GM18951 (cell line): ENCODE measurements around the gene NEDD8.

Source experiments
- POLR2A ChIP-seq: IDR thresholded peaks from 4 replicates; pipeline ENCODE4 v1.6.1; 2011; ENCODE audit warnings: mild to moderate bottlenecking; ENCODE audit not compliant: insufficient read length, insufficient read depth; ENCODE audit errors: extremely low read depth
- in situ Hi-C: fragments of 300-500 bp; cut with MboI; formaldehyde crosslinking; loops from one replicate; pipeline ENCODE4 v1.12.0; 2022; ENCODE audit warnings: low sequenced_read_pairs, mixed read lengths, inconsistent platforms; ENCODE audit not compliant: unreplicated experiment

NEDD8 gene

GRCh38 chr14:24232121-24232644 is at the start of gene NEDD8:
Gene NEDD8 (minus strand): TSS chr14:24232367. CDS start chr14:24232267, 100 bp downstream.
- peak; percentile 65 for TF ChIP-seq POLR2A
- in situ Hi-C loops: no loop called here

- in situ Hi-C loops: no loop called here
- TF ChIP-seq POLR2A: no peak
These were observed 49.5 kb upstream of the NEDD8 start for GRCh38 chr14:24281636-24282035.

- in situ Hi-C loops: no loop called here
- TF ChIP-seq POLR2A: no peak
These were observed 48.8 kb upstream of the NEDD8 start for GRCh38 chr14:24280797-24281460.

- no peak for TF ChIP-seq POLR2A
- in situ Hi-C loops: no loop called here
These were observed 47.4 kb upstream of the NEDD8 start for GRCh38 chr14:24279301-24280186.

GRCh38 chr14:24278424-24278823 is 46.3 kb upstream of the NEDD8 start:
- no peak for TF ChIP-seq POLR2A
- in situ Hi-C loops: no loop called here

- TF ChIP-seq POLR2A: no peak
- in situ Hi-C loops: no loop called here
These were observed 45.6 kb upstream of the NEDD8 start for GRCh38 chr14:24277606-24278321.

- TF ChIP-seq POLR2A: no peak
- in situ Hi-C loops: no loop called here
These were observed 44.9 kb upstream of the NEDD8 start for GRCh38 chr14:24277071-24277470.

GRCh38 chr14:24274101-24274543 is 42.0 kb upstream of the NEDD8 start:
- no peak for TF ChIP-seq POLR2A
- in situ Hi-C loops: no loop called here

- no peak for TF ChIP-seq POLR2A
- in situ Hi-C loops: no loop called here
These were observed 41.3 kb upstream of the NEDD8 start for GRCh38 chr14:24273422-24273998.

GRCh38 chr14:24272467-24272866 is 40.3 kb upstream of the NEDD8 start:
- in situ Hi-C loops: no loop called here
- no peak for TF ChIP-seq POLR2A

- TF ChIP-seq POLR2A: no peak
- in situ Hi-C loops: no loop called here
These were observed 39.7 kb upstream of the NEDD8 start for GRCh38 chr14:24271834-24272263.

- in situ Hi-C loops: no loop called here
- TF ChIP-seq POLR2A: peak; percentile 87
These were observed 39.1 kb upstream of the NEDD8 start, which contains the start of gene RABGGTA for GRCh38 chr14:24271134-24271833. Gene RABGGTA (minus strand): TSS chr14:24271597. CDS start chr14:24271115, 482 bp downstream.
